Measurements from ENCODE around the gene MICAL2. TPM values are rescaled to one million over a fixed set of nuclear protein-coding genes. Genes with fewer than 3 reads are reported as not detected.

MICAL2 gene
- total RNA-seq, 3 donors from 2014 or later, result 263 to 384 (median 312) TPM

DNA sequence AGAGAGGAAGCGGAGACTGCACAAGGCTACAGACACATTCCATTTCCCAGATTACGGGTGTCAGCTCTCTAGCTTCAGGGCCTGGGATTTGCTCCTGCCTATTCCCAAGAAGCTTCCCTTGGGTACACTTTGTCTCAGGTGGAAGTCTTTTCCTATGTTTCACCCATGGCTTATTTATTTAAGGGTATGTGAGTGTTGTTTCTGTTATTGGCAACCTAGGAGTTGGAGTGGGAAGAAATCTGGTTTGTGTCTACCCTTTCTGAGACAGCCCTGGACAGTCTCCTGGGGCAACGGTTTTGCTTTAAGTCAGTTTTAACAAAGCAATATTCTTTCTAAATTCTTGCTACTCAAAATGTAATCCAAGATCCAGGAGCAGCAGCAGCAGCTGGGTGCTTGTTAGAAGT is 127.0 kb downstream of the MICAL2 start:
- ATAC-seq (no peak), DNase-seq (no peak)
- Histone ChIP-seq H3K4me1 (ENCODE audit: low read depth) (peaks cover 17% of the 10 kb centered on the region), H3K4me3 (no peak overlapping the region), H3K36me3 (ENCODE audit: low read depth) (no peaks in the 10 kb centered on the region), H3K9me3 (no peaks in the 10 kb centered on the region)
- intact Hi-C loops (cut with DNase I, micrococcal nuclease), result loop anchor here in 1 of 2 donors (10.0 kb wide), 1 partner anchor 123 kb away; the partner anchor contains the start of gene MICAL2
- TF ChIP-seq, protein P1, sequence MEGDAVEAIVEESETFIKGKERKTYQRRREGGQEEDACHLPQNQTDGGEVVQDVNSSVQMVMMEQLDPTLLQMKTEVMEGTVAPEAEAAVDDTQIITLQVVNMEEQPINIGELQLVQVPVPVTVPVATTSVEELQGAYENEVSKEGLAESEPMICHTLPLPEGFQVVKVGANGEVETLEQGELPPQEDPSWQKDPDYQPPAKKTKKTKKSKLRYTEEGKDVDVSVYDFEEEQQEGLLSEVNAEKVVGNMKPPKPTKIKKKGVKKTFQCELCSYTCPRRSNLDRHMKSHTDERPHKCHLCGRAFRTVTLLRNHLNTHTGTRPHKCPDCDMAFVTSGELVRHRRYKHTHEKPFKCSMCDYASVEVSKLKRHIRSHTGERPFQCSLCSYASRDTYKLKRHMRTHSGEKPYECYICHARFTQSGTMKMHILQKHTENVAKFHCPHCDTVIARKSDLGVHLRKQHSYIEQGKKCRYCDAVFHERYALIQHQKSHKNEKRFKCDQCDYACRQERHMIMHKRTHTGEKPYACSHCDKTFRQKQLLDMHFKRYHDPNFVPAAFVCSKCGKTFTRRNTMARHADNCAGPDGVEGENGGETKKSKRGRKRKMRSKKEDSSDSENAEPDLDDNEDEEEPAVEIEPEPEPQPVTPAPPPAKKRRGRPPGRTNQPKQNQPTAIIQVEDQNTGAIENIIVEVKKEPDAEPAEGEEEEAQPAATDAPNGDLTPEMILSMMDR (IDR thresholded peaks at IDR 0.05), result no peak

DNA sequence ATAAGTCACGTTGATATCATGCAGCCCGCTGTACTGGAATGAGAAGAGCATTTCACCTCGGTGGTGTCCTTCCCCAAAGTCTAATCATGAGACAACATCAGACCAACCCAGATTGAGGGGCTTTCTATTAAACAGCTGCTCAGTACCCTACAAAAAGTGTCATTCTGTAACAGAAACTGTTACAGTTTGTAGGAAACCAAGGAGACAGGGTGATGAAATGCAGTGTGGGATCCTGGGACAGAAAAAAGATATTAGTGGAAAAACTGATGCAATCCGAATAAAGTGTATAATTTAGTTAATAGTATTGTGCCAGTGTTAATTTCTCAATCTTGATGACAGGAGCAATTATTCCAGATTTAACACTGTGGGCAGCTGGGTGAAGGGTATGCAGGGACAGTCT is 128.0 kb downstream of the MICAL2 start:
- no peak for ATAC-seq
- H3K4me1 ChIP-seq (ENCODE audit: low read depth), result peaks cover 17% of the 10 kb centered on the region

DNA sequence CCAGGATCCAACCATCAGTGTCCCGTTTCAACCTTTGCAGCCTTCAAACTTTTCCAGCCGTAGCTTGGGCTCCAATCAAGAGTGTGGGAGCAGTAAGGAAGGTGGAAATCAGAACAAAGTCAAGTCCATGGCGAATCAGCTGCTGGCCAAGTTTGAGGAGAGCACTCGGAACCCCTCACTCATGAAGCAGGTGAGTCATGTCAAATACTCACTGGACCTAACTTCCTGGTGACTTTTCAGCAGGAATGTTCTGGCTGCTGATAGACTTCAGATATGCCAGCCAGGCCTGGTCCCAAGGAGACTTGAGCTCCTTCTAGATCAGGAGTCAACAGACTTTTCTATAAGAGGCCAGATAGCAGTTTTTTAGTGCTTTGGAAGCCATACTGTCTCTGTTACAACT is 129.0 kb downstream of the MICAL2 start:
- Histone ChIP-seq H3K36me3 (ENCODE audit: low read depth) (no peaks in the 10 kb centered on the region), H3K4me1 (ENCODE audit: low read depth) (peaks cover 17% of the 10 kb centered on the region), H3K4me3 (no peak overlapping the region), H3K9me3 (no peaks in the 10 kb centered on the region)
- intact Hi-C loops (cut with DNase I, micrococcal nuclease), result loop anchor here in 1 of 2 donors (10.0 kb wide), 1 partner anchor 125 kb away; the partner anchor contains the start of gene MICAL2
- TF ChIP-seq, protein P1 (IDR thresholded peaks at IDR 0.05), result no peak
- no peak for ATAC-seq
- DNase-seq, result no peak

More for the DNA sequence above, 128.0 kb downstream of the MICAL2 start:
- intact Hi-C loops (cut with DNase I, micrococcal nuclease), result loop anchor here in 1 of 2 donors (10.0 kb wide), 1 partner anchor 124 kb away; the partner anchor contains the start of gene MICAL2
- DNase-seq, result no peak
- Histone ChIP-seq H3K4me3 (no peak overlapping the region), H3K9me3 (no peaks in the 10 kb centered on the region), H3K36me3 (ENCODE audit: low read depth) (no peaks in the 10 kb centered on the region)
- TF ChIP-seq, protein P1 (IDR thresholded peaks at IDR 0.05), result no peak

DNA sequence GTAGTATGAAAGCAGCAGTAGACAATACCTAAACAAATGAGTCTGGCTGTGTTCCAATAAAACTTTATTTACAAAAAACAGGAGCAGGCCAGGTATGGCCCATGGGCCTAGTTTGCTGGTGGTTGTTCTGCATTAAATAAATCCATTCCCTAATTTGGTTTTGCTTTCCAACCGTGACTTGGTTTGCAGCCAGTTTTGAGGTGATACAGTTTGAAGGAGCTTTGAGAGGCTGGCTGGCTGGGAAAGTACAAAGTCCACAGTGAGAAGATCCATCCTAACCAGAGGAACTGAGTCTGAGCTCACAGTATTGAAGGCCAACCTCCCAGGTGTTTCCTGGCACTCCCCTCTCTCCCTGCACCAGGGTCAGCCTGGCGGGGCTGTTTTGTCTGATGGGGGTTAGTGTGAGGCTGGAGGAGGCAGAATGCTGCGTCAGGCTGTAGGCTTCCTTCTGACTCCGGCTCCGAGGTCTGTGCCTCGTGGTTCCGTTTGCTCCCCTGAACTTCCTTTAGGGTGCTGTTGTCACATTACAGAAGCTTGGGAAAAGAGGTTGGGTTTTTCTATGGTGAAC is 129.5 kb downstream of the MICAL2 start:
- H3K36me3 ChIP-seq (ENCODE audit: low read depth), result no peaks in the 10 kb centered on the region
- intact Hi-C loops (cut with DNase I, micrococcal nuclease), result loop anchor here in 1 of 2 donors (10.0 kb wide), 1 partner anchor 125 kb away; the partner anchor contains the start of gene MICAL2
- no peak for DNase-seq

DNA sequence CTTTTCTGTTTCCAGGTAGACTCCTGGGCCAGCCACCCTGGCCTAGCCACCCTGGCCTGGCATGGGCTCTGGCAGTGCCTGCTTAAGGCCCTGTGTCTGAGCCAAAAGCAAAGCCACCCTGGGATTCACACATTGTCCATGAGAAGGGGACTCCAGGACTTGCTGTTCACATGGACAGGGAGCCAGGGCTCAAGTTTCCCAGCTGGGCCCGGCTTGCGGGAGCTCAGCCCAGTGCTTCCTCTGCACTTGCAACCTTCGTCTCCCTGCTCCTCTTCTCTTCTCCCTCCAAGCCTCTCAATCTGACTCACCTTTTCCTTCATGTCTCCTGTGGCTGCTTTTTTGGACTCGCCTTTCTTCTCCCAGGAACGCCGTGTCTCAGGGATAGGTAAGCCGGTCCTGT is 130.3 kb downstream of the MICAL2 start:
- Histone ChIP-seq H3K4me1 (ENCODE audit: low read depth) (peaks cover 17% of the 10 kb centered on the region), H3K36me3 (ENCODE audit: low read depth) (no peaks in the 10 kb centered on the region), H3K4me3 (no peak overlapping the region), H3K9me3 (no peaks in the 10 kb centered on the region)
- TF ChIP-seq, protein P1 (IDR thresholded peaks at IDR 0.05), result no peak
- no peak for DNase-seq
- intact Hi-C loops (cut with DNase I, micrococcal nuclease), result no loop called here
- no peak for ATAC-seq

More for the DNA sequence above, 129.5 kb downstream of the MICAL2 start:
- TF ChIP-seq, protein P1 (IDR thresholded peaks at IDR 0.05), result no peak
- Histone ChIP-seq H3K4me3 (no peak overlapping the region), H3K9me3 (no peaks in the 10 kb centered on the region), H3K4me1 (ENCODE audit: low read depth) (peaks cover 17% of the 10 kb centered on the region)
- ATAC-seq, result peak; percentile 15
